ENCODE measurements around the gene ITGA1.
"Not testable (repeated sequence)": the region's sequence is repeated elsewhere in the genome, so short reads cannot be mapped to it uniquely, and the experiment has no call there.

Gene ITGA1

DNA sequence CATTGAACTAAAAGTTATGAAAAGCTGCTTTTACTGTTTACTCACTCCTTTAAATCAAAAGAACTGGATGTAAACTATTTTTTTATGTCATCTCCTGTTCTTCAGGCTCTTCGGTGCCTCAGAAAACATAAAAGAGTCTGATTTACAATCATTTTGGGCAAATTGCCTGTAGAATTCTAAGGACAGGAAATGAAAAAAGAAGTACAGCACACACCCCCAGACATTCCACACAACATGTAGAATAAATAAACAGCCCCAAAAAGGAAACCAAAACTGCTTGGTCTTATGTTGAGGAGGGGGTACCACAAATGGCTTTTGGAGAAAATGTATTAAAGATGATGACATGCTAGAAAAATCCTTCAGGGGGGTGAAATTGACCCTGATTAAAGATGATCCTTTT lies 57.2 kb downstream of the ITGA1 start:
- Histone ChIP-seq H3K27me3 (replicated peaks in 2 of 5; ENCODE audit: control insufficient read depth in 4 of 5, insufficient read depth in 5 of 5, low read length in 4 of 5) (no peaks in the 10 kb centered on the region), H3K9me3 (ENCODE audit: control extremely low read depth in 1 of 5, control insufficient read depth in 4 of 5, insufficient read depth in 2 of 5, low read depth in 1 of 5, low read length in 4 of 5) (no peaks in the 10 kb centered on the region), H3K4me3 (ENCODE audit: control insufficient read depth in 1 of 7, extremely low read depth in 1 of 7, insufficient read depth in 4 of 7, low read depth in 2 of 7, low read length in 6 of 7) (no peak overlapping the region), H3K27ac (ENCODE audit: insufficient read depth in 1 of 2, low read depth in 1 of 2, low read length in 2 of 2, poor library complexity in 1 of 2, severe bottlenecking in 2 of 2) (no peak overlapping the region), H3K4me1 (ENCODE audit: control extremely low read depth in 1 of 4, control insufficient read depth in 4 of 4, insufficient read depth in 4 of 4, low read length in 3 of 4) (no peaks in the 10 kb centered on the region), H3K36me3 (ENCODE audit: control insufficient read depth in 4 of 4, insufficient read depth in 4 of 4, low read length in 3 of 4) (no peaks in the 10 kb centered on the region)
- ChIA-PET CTCF (no interaction called here), POLR2A (no interaction called here)
- no CpG with 5 or more reads among the region's 1 CpG for WGBS (ENCODE audit: insufficient coverage)
- DNase-seq = no peak

DNA sequence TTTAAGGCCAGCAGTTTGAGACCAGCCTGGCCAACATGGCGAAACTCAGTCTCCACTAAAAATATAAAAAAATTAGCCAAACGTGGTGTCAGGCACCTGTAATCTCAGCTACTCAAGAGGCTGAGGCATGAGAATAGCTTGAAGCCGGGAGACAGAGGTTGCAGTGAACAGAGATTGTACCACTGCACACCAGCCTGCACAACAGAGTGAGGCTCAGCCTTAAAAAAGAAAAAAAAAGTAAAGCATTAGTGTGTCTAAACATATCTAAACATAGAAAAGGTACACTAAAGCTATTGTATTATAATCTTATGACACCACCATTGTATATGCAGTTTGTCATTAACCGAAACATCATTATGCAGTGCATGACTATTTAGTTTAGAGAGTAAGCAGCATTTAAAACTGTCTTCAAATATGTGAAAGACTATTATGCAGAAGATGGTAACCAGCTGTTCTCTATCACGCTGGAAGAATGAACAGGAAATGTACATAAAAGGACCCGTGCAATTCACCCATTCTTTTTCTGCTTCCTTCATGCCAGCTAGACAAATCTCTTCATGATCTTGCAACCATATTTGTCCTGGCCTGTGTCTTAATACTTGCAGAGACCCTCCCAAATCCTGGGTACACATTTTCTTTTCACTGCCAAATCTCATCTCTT lies 58.6 kb downstream of the ITGA1 start:
- no peaks in the 10 kb centered on the region for H3K27me3 ChIP-seq (replicated peaks in 2 of 5; ENCODE audit: control insufficient read depth in 4 of 5, insufficient read depth in 5 of 5, low read length in 4 of 5)
- no peak overlapping the region for H3K27ac ChIP-seq (ENCODE audit: insufficient read depth in 1 of 2, low read depth in 1 of 2, low read length in 2 of 2, poor library complexity in 1 of 2, severe bottlenecking in 2 of 2)
- ChIA-PET POLR2A (no interaction called here), CTCF (interaction anchor here (1.5 kb wide), 1 partner anchor 38 kb away, joined by 3 read pairs; no protein-coding TSS in a partner anchor)
- no peaks in the 10 kb centered on the region for H3K4me1 ChIP-seq (ENCODE audit: control extremely low read depth in 1 of 4, control insufficient read depth in 4 of 4, insufficient read depth in 4 of 4, low read length in 3 of 4)
- H3K9me3 ChIP-seq (ENCODE audit: control extremely low read depth in 1 of 5, control insufficient read depth in 4 of 5, insufficient read depth in 2 of 5, low read depth in 1 of 5, low read length in 4 of 5) = no peaks in the 10 kb centered on the region
- H3K4me3 ChIP-seq (ENCODE audit: control insufficient read depth in 1 of 7, extremely low read depth in 1 of 7, insufficient read depth in 4 of 7, low read depth in 2 of 7, low read length in 6 of 7) = no peak overlapping the region
- no peak for DNase-seq
- no peaks in the 10 kb centered on the region for H3K36me3 ChIP-seq (ENCODE audit: control insufficient read depth in 4 of 4, insufficient read depth in 4 of 4, low read length in 3 of 4)
- WGBS (ENCODE audit: insufficient coverage) = 100% methylated on average over 3 of the region's 6 CpGs

DNA sequence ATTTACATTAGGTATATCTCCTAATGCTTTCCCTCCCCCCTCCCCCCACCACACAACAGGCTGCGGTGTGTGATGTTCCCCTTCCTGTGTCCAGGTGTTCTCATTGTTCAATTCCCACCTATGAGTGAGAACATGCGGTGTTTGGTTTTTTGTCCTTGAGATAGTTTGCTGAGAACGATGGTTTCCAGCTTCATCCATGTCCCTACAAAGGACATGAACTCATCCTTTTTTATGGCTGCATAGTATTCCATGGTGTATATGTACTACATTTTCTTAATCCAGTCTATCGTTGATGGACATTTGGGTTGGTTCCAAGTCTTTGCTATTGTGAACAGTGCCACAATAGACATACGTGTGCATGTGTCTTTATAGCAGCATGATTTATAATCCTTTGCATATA lies 61.0 kb downstream of the ITGA1 start:
- H3K27ac ChIP-seq (ENCODE audit: insufficient read depth in 1 of 2, low read depth in 1 of 2, low read length in 2 of 2, poor library complexity in 1 of 2, severe bottlenecking in 2 of 2); H3K4me1 ChIP-seq (ENCODE audit: control extremely low read depth in 1 of 4, control insufficient read depth in 4 of 4, insufficient read depth in 4 of 4, low read length in 3 of 4); H3K36me3 ChIP-seq (ENCODE audit: control insufficient read depth in 4 of 4, insufficient read depth in 4 of 4, low read length in 3 of 4); H3K4me3 ChIP-seq (ENCODE audit: control insufficient read depth in 1 of 7, extremely low read depth in 1 of 7, insufficient read depth in 4 of 7, low read depth in 2 of 7, low read length in 6 of 7); H3K9me3 ChIP-seq (ENCODE audit: control extremely low read depth in 1 of 5, control insufficient read depth in 4 of 5, insufficient read depth in 2 of 5, low read depth in 1 of 5, low read length in 4 of 5); DNase-seq; CTCF ChIA-PET; H3K27me3 ChIP-seq (replicated peaks in 2 of 5; ENCODE audit: control insufficient read depth in 4 of 5, insufficient read depth in 5 of 5, low read length in 4 of 5); POLR2A ChIA-PET: not testable (repeated sequence)
- WGBS (ENCODE audit: insufficient coverage) = no CpG with 5 or more reads among the region's 5 CpGs

GRCh38 chr5:52849544-52849943 lies 61.8 kb downstream of the ITGA1 start:
- H3K27me3 ChIP-seq (replicated peaks in 2 of 5; ENCODE audit: control insufficient read depth in 4 of 5, insufficient read depth in 5 of 5, low read length in 4 of 5) = no peaks in the 10 kb centered on the region
- POLR2A ChIA-PET = no interaction called here
- H3K27ac ChIP-seq (ENCODE audit: insufficient read depth in 1 of 2, low read depth in 1 of 2, low read length in 2 of 2, poor library complexity in 1 of 2, severe bottlenecking in 2 of 2) = no peak overlapping the region
- no peaks in the 10 kb centered on the region for H3K36me3 ChIP-seq (ENCODE audit: control insufficient read depth in 4 of 4, insufficient read depth in 4 of 4, low read length in 3 of 4)
- no peak overlapping the region for H3K4me3 ChIP-seq (ENCODE audit: control insufficient read depth in 1 of 7, extremely low read depth in 1 of 7, insufficient read depth in 4 of 7, low read depth in 2 of 7, low read length in 6 of 7)
- 100% methylated on average over 3 of the region's 3 CpGs for WGBS (ENCODE audit: insufficient coverage)
- no peak for DNase-seq
- H3K4me1 ChIP-seq (ENCODE audit: control extremely low read depth in 1 of 4, control insufficient read depth in 4 of 4, insufficient read depth in 4 of 4, low read length in 3 of 4) = no peaks in the 10 kb centered on the region
- CTCF ChIA-PET = interaction anchor here (0.6 kb wide), 1 partner anchor 182 kb away, joined by 3 read pairs; no protein-coding TSS in a partner anchor
- no peaks in the 10 kb centered on the region for H3K9me3 ChIP-seq (ENCODE audit: control extremely low read depth in 1 of 5, control insufficient read depth in 4 of 5, insufficient read depth in 2 of 5, low read depth in 1 of 5, low read length in 4 of 5)

DNA sequence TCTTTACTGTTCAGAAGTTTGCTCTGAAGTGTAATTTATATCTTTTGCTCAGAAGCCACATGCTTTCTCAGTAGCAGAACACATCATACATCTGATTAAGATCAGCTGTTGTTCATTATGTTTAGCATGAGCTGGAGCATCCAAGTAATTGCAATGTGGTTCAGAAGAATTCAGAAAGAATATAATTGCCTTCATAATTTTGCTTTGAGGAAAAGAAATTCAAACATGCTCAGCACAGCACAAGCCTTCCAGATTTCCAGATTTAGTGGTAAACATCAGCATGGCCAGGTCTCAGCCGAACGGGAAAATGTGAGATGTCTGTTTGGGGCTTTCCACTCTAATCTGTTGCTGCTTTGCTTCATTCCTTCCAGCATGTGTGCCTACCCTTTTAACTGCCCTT lies 65.9 kb downstream of the ITGA1 start:
- H3K4me3 ChIP-seq (ENCODE audit: control insufficient read depth in 1 of 7, extremely low read depth in 1 of 7, insufficient read depth in 4 of 7, low read depth in 2 of 7, low read length in 6 of 7) = no peak overlapping the region
- ChIA-PET CTCF (no interaction called here), POLR2A (no interaction called here)
- no peak for DNase-seq
- whole genome bisulfite sequencing (ENCODE audit: insufficient coverage) = 92% methylated on average over 2 of the region's 2 CpGs
- H3K9me3 ChIP-seq (ENCODE audit: control extremely low read depth in 1 of 5, control insufficient read depth in 4 of 5, insufficient read depth in 2 of 5, low read depth in 1 of 5, low read length in 4 of 5) = no peaks in the 10 kb centered on the region
- no peak overlapping the region for H3K27ac ChIP-seq (ENCODE audit: insufficient read depth in 1 of 2, low read depth in 1 of 2, low read length in 2 of 2, poor library complexity in 1 of 2, severe bottlenecking in 2 of 2)
- H3K36me3 ChIP-seq (ENCODE audit: control insufficient read depth in 4 of 4, insufficient read depth in 4 of 4, low read length in 3 of 4) = no peaks in the 10 kb centered on the region
- no peaks in the 10 kb centered on the region for H3K27me3 ChIP-seq (replicated peaks in 2 of 5; ENCODE audit: control insufficient read depth in 4 of 5, insufficient read depth in 5 of 5, low read length in 4 of 5)
- H3K4me1 ChIP-seq (ENCODE audit: control extremely low read depth in 1 of 4, control insufficient read depth in 4 of 4, insufficient read depth in 4 of 4, low read length in 3 of 4) = no peaks in the 10 kb centered on the region

GRCh38 chr5:52854301-52854700 lies 66.6 kb downstream of the ITGA1 start:
- ChIA-PET CTCF (no interaction called here), POLR2A (no interaction called here)

DNA sequence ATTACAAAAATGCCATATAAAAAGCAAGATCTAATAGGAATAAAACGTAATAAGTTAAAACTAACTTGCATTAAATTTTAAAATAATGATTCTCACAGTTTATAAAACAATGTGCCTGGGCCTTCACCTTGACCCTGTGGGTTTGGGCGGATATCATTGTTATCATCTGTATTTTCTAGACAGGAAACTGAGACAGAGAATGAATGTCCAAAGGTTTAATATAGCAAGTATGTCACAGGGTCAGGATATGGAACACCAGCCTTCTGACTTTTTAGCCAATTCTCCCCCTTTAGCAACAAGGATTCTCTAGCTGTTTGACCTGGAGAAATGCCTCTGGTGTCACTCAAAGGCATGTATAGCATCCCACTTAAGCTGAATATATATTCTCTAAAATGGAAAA lies 67.2 kb downstream of the ITGA1 start:
- POLR2A ChIA-PET = no interaction called here

More at GRCh38 chr5:52854301-52854700, 66.6 kb downstream of the ITGA1 start:
- no peaks in the 10 kb centered on the region for H3K9me3 ChIP-seq (ENCODE audit: control extremely low read depth in 1 of 5, control insufficient read depth in 4 of 5, insufficient read depth in 2 of 5, low read depth in 1 of 5, low read length in 4 of 5)
- H3K36me3 ChIP-seq (ENCODE audit: control insufficient read depth in 4 of 4, insufficient read depth in 4 of 4, low read length in 3 of 4) = no peaks in the 10 kb centered on the region
- H3K4me3 ChIP-seq (ENCODE audit: control insufficient read depth in 1 of 7, extremely low read depth in 1 of 7, insufficient read depth in 4 of 7, low read depth in 2 of 7, low read length in 6 of 7) = no peak overlapping the region
- no peak for DNase-seq
- no CpG with 5 or more reads among the region's 2 CpGs for WGBS (ENCODE audit: insufficient coverage)
- H3K27ac ChIP-seq (ENCODE audit: insufficient read depth in 1 of 2, low read depth in 1 of 2, low read length in 2 of 2, poor library complexity in 1 of 2, severe bottlenecking in 2 of 2) = no peak overlapping the region
- no peaks in the 10 kb centered on the region for H3K27me3 ChIP-seq (replicated peaks in 2 of 5; ENCODE audit: control insufficient read depth in 4 of 5, insufficient read depth in 5 of 5, low read length in 4 of 5)
- H3K4me1 ChIP-seq (ENCODE audit: control extremely low read depth in 1 of 4, control insufficient read depth in 4 of 4, insufficient read depth in 4 of 4, low read length in 3 of 4) = no peaks in the 10 kb centered on the region

More for the DNA sequence above, 67.2 kb downstream of the ITGA1 start:
- no peaks in the 10 kb centered on the region for H3K27me3 ChIP-seq (replicated peaks in 2 of 5; ENCODE audit: control insufficient read depth in 4 of 5, insufficient read depth in 5 of 5, low read length in 4 of 5)
- WGBS (ENCODE audit: insufficient coverage) = no CpG with 5 or more reads among the region's 2 CpGs
- no peaks in the 10 kb centered on the region for H3K9me3 ChIP-seq (ENCODE audit: control extremely low read depth in 1 of 5, control insufficient read depth in 4 of 5, insufficient read depth in 2 of 5, low read depth in 1 of 5, low read length in 4 of 5)
- DNase-seq = no peak
- no peak overlapping the region for H3K27ac ChIP-seq (ENCODE audit: insufficient read depth in 1 of 2, low read depth in 1 of 2, low read length in 2 of 2, poor library complexity in 1 of 2, severe bottlenecking in 2 of 2)
- H3K4me1 ChIP-seq (ENCODE audit: control extremely low read depth in 1 of 4, control insufficient read depth in 4 of 4, insufficient read depth in 4 of 4, low read length in 3 of 4) = no peaks in the 10 kb centered on the region
- CTCF ChIA-PET = no interaction called here
- H3K36me3 ChIP-seq (ENCODE audit: control insufficient read depth in 4 of 4, insufficient read depth in 4 of 4, low read length in 3 of 4) = no peaks in the 10 kb centered on the region
- no peak overlapping the region for H3K4me3 ChIP-seq (ENCODE audit: control insufficient read depth in 1 of 7, extremely low read depth in 1 of 7, insufficient read depth in 4 of 7, low read depth in 2 of 7, low read length in 6 of 7)
